ENCODE results near the gene PIP5K1A.
A peak's percentile ranks its signal among the peaks of the same experiment; 100 is the strongest.
"Not testable (repeated sequence)": the region's sequence is repeated elsewhere in the genome, so short reads cannot be mapped to it uniquely, and the experiment has no call there.

The PIP5K1A gene

DNA sequence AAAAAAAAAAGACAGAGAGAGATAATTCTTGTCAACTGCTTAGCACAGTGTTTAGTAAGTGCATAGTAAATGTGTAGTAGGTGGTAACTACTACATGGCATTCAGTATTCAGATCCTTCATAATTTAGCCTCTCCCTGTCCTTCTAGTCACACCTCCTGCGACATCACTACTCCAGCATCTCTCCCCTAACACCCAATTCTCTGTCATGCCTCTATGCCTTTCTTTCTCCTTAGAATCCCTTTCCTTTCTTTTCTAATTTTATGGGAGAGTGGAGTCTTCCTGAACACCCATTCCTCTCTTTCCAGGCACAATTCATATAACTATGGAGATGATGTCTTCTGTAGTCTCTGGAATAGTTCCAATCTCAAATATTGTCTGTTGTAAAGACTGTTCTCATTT lies 4.5 kb upstream of the PIP5K1A start:
- DNase-seq: no peak

GRCh38 chr1:151194894-151195594 lies 3.3 kb upstream of the PIP5K1A start:
- not testable (repeated sequence) for DNase-seq

DNA sequence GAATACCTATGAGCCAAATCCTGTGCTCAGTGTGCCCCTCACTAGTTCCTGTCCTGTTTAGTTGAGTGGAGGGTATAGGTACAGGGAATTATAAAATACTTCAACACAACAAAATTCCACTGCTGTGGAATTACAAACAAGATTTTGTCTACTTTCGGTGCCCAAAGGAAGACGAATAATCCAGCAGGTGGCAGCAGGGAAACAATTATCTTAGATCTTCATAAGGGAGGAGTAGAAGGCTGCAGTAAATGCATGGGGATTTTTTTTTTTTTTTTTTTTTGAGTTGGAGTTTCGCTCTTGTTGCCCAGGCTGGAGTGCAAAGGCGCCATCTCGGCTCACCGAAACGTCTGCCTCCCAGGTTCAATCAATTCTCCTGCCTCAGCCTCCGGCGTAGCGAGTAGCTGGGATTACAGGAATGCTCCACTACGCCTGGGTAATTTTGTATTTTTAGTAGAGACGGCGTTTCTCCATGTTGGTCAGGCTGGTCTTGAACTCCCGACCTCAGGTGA lies 2.0 kb upstream of the PIP5K1A start:
- peak; percentile 51 to 71 for DNase-seq

- DNase-seq: no peak
These were observed 494 bp upstream of the PIP5K1A start for GRCh38 chr1:151197863-151198253.

DNA sequence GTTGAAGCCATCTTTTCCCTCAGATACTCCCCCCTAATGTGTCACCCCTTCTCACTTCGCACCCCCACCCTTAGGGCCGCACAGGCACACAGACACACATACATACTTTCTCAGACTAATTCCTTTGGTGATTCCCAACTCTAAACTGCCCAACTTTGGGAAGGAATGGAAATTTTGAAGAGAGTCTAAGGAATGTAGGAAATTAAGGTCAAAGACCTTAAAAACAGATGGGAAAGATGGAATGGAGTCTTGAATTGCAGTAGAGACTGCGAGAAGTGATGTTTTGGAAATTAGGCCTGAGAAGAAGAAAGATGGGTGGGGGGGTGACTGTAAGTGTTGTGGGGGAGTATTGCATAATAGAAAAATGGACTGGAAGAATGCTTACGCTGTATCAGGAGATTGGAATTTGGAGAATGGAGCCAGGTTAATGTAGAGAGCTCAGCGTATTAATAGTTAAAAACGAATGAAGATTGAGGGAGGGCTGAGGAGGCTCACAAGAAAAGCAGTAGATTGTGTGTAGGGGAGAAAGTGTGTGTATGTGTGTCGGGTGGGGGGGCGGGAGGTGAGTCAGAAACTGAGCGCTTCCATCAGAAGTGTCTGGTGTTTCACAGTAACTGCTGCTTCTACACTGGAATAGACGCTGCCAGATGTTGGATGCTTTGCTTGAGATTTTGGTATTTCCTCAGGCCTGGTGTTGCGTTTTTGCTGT lies 1.7 kb downstream of the PIP5K1A start:
- DNase-seq: peak in 1 of 2 donors; percentile 10

GRCh38 chr1:151205381-151205965 lies 7.1 kb downstream of the PIP5K1A start:
- DNase-seq: not testable (repeated sequence)

- DNase-seq: no peak
These were observed 12.5 kb downstream of the PIP5K1A start for GRCh38 chr1:151210830-151211229.

- no peak for DNase-seq
These were observed 13.8 kb downstream of the PIP5K1A start for GRCh38 chr1:151211972-151212705.

- DNase-seq: no peak
These were observed 15.2 kb downstream of the PIP5K1A start for GRCh38 chr1:151213560-151213959.

GRCh38 chr1:151221616-151222015 lies 23.3 kb downstream of the PIP5K1A start:
- DNase-seq: no peak

DNA sequence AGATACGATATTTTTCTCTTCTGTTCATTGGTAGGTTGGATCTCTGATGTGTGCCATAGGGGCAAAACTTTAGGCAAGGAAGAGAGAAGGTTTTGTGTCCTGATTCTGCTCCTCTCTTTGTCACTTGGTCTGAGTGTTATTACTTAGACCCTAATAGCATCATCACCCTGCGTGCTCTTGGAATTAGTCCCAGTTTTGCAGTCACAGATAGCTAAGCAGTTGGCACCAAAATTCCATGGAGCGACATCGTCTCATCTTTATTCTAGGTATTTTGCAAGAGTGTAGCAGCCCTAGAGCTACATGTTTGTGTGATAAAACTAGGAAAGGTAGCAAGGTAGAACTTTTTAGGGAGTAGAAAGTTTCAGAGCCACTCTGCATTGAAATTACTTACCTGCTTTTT lies 23.8 kb downstream of the PIP5K1A start:
- no peak for DNase-seq

GRCh38 chr1:151235235-151235634 lies 36.9 kb downstream of the PIP5K1A start:
- no peak for DNase-seq

DNA sequence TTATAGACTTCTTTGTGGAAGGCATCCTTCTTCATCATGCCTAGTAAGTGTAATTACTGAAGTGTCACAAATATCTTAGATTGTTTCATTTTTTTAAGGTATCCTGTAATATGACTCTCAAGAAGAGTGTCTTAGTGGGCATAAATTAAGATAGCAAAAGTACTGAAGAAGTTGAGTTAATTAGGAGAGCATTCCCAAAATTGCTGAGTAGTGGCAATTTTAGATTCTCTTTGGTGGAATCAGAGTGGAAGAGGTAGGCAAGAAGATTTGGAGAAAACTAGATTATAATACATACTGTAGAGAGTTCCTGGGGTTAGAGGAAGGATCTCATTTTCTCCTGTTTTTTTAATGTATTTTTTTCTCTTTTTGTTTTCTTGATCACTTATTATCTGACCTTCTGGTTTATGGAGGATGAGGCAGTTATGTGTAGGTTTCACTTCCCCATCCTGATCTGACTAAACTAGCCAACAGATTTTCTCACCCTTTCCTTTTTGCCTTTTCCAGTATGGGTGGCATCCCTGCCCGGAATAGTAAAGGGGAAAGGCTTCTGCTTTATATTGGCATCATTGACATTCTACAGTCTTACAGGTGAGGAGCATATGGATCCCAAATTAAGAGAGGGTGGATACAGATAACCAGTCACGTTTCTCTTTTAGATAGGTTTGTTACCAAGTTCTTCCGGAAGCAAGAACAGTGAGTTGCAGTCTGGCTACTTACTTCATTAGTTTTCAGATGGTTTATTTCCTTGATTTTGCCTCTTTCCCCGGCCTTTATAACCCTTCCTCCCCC lies 39.5 kb downstream of the PIP5K1A start:
- DNase-seq: no peak

GRCh38 chr1:151238467-151238739 lies 40.1 kb downstream of the PIP5K1A start:
- DNase-seq: no peak

DNA sequence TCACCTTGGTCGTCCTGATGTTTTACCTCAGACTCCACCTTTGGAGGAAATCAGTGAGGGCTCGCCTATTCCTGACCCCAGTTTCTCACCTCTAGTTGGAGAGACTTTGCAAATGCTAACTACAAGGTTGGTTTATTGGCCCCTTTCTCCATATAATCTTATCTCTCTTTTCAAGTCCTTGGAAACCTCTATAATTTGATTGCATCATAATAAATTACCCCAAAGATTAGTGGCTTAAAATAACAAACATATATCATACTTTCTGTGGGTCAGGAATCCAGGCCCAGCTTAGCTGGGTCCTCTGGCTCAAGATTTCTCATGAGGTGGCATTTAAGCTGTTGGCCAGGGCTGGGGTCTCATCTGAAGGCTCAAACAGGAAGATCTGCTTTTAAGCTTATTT lies 44.1 kb downstream of the PIP5K1A start:
- no peak for DNase-seq

DNA sequence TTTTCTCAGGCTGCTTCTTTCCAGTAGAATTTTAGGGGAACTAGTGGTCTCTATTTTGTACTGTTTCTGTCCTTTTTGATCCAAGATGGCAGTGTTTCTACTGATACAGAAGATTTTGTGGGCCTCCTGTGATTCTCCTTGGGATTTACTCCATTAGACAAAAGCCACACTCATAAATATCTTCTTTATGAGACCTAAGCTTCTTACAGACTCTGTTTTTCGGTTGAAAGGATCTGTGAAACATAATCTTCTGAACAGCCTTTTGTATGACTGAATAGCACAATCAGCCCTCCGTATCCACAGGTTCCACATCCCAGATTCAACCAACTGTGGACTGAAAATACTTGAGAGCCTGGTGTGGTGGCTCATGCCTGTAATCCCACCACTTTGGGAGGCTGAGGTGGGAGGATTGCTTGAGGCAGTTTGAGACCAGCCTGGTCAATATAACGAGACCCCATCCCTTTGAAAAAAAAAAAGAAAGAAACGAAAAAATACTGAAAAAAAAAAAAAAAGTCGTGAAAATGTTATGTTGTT lies 45.4 kb downstream of the PIP5K1A start:
- no peak for DNase-seq

DNA sequence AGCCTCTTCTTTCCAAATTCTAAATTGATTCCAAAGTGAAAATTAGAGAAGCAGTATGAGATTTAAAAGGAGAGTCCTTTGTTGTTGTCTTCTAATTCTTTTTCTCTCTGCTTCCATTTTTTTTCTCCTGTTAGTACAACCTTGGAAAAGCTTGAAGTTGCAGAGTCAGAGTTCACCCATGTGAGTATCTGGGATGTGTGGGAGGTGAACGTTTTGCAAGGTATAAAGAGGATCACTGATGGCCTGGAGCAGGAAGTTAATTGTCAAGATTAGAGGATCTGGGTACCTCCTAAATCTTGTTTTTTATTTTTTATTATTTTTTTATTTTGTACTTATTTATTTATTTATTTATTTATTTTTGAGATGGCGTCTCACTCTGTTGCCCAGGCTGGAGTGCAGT lies 48.4 kb downstream of the PIP5K1A start:
- DNase-seq: no peak

GRCh38 chr1:151251656-151252470 lies 53.5 kb downstream of the PIP5K1A start:
- peak; percentile 74 to 78 for DNase-seq

DNA sequence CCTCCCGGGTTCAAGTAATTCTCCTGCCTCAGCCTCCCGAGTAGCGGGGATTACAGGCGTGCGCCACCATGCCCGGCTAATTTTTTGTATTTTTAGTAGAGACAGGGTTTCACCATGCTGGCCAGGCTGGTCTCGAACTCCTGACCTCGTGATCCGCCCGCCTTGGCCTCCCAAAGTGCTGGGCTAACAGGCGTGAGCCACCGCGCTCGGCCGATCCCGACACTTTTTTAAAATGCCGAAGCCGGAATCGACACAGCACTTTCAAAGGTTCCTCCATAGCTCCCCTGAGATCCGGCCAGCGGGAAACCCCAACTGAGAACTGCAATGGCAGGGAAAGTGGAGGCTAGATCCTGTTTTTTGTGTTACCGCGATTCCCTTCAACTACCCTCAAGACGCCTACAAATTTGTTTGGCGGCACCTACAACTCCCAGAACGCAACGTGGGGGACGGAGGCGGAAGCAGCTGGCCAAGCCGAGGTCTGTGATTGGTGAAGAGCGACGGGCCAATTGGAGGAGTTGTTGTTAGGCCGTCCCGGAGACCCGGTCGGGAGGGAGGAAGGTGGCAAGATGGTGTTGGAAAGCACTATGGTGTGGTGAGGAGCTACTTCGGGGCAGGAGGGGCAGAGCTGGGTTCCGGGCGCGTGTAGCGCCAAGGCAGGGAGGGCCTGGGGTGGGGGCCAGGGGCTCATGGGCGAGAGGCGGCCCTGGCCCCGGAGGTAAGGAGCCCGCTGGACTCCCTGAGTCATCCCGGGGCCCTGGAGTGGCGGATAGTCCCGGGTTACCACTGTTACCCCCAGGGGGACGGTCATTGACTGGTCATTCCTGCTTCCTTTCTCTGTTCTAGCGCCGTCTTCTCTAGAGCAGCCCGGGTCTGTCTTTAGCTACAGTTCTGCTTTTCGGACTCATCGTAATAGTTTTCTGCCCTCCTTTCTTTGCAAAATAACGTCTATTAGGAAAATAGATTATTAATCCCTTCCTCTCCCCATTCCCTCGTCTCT lies 56.2 kb downstream of the PIP5K1A start, which contains the start of gene PSMD4:
Gene PSMD4 (plus strand): TSS at position 518 of the 997 bp plus-strand sequence. CDS start 49 bp downstream, at position 567.
- DNase-seq: peak; percentile 96

DNA sequence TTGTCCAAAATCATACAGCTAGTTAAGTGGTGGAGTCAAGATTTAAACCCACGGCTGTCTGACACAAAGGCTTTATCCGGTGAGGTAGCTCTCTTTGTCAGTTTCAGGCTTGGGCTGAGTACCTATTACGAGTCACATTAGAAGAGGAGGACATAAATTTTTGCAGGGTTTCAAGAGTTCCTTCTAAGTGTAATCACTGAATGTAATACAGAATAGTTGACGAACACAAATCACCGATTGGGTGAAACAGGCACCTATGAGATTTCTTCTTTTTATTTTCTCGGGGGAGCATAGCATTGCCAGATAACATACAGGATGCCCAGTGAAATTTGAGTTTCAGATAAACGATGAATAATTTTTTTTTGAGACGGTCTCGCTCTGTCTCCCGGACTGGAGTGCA lies 57.0 kb downstream of the PIP5K1A start:
- no peak for DNase-seq

All from CD4-positive, alpha-beta T cell treated with Interleukin-1 beta for 1 hour (primary cell).